ENCODE results near the gene AADAC. TPM values are rescaled to one million over a fixed set of nuclear protein-coding genes. Genes with fewer than 3 reads are reported as not detected.

Gene AADAC
- total RNA-seq, 1 experiment from 2014 or later, result 0.43 TPM

GRCh38 chr3:151770956-151771355, 43.0 kb upstream of the AADAC start:
- CTCF ChIA-PET, result no interaction called here
- no peak for DNase-seq (ENCODE audit: low spot score)
- no peak overlapping the region for H3K4me3 ChIP-seq (ENCODE audit: low read depth, low read length, poor library complexity, severe bottlenecking)
- no TSS peak for BruUV-seq (replicated peaks)
- intact Hi-C loops (cut with micrococcal nuclease; ENCODE audit: unreplicated experiment), result loop anchor here (10.0 kb wide), 1 partner anchor 206 kb away; no protein-coding TSS in a partner anchor
- H3K27me3 ChIP-seq (replicated peaks; ENCODE audit: insufficient read depth, low read depth, low read length, poor library complexity), result no peaks in the 10 kb centered on the region
- peak overlapping the region; percentile 83 for H3K27ac ChIP-seq (ENCODE audit: low read depth, low read length, poor library complexity, severe bottlenecking)
- TF ChIP-seq EZH2 (IDR thresholded peaks at IDR 0.05; ENCODE audit: borderline replicate concordance, low read depth, low read length, poor library complexity, severe bottlenecking) (no peak), CTCF (conservative IDR thresholded peaks at IDR 0.05; ENCODE audit: low read depth, low read length) (no peak)
- peaks cover 62% of the 10 kb centered on the region for H3K4me1 ChIP-seq (ENCODE audit: insufficient read depth, low read length, poor library complexity, severe bottlenecking)
- no peaks in the 10 kb centered on the region for H3K36me3 ChIP-seq (ENCODE audit: insufficient read depth, low read length, poor library complexity, severe bottlenecking)
- H3K9me3 ChIP-seq (ENCODE audit: low read depth, low read length, poor library complexity, severe bottlenecking), result no peaks in the 10 kb centered on the region
- POLR2A ChIA-PET (ENCODE audit: low non-redundant PET), result no interaction called here

- no TSS peak for BruUV-seq (replicated peaks)
- intact Hi-C loops (cut with micrococcal nuclease; ENCODE audit: unreplicated experiment), result loop anchor here (10.0 kb wide), 1 partner anchor 208 kb away; no protein-coding TSS in a partner anchor
- Histone ChIP-seq H3K9me3 (ENCODE audit: low read depth, low read length, poor library complexity, severe bottlenecking) (no peaks in the 10 kb centered on the region), H3K27me3 (replicated peaks; ENCODE audit: insufficient read depth, low read depth, low read length, poor library complexity) (no peaks in the 10 kb centered on the region), H3K4me3 (ENCODE audit: low read depth, low read length, poor library complexity, severe bottlenecking) (no peak overlapping the region), H3K36me3 (ENCODE audit: insufficient read depth, low read length, poor library complexity, severe bottlenecking) (no peaks in the 10 kb centered on the region), H3K27ac (ENCODE audit: low read depth, low read length, poor library complexity, severe bottlenecking) (no peak overlapping the region), H3K4me1 (ENCODE audit: insufficient read depth, low read length, poor library complexity, severe bottlenecking) (peaks cover 43% of the 10 kb centered on the region)
- no peak for DNase-seq (ENCODE audit: low spot score)
- CTCF ChIA-PET, result no interaction called here
- TF ChIP-seq EZH2 (IDR thresholded peaks at IDR 0.05; ENCODE audit: borderline replicate concordance, low read depth, low read length, poor library complexity, severe bottlenecking) (no peak), CTCF (conservative IDR thresholded peaks at IDR 0.05; ENCODE audit: low read depth, low read length) (no peak)
- POLR2A ChIA-PET (ENCODE audit: low non-redundant PET), result no interaction called here
Measured at GRCh38 chr3:151772825-151773480, 41.0 kb upstream of the AADAC start.

- Histone ChIP-seq H3K4me1 (ENCODE audit: insufficient read depth, low read length, poor library complexity, severe bottlenecking) (peaks cover 30% of the 10 kb centered on the region), H3K27ac (ENCODE audit: low read depth, low read length, poor library complexity, severe bottlenecking) (no peak overlapping the region), H3K4me3 (ENCODE audit: low read depth, low read length, poor library complexity, severe bottlenecking) (no peak overlapping the region), H3K36me3 (ENCODE audit: insufficient read depth, low read length, poor library complexity, severe bottlenecking) (no peaks in the 10 kb centered on the region), H3K27me3 (replicated peaks; ENCODE audit: insufficient read depth, low read depth, low read length, poor library complexity) (no peaks in the 10 kb centered on the region), H3K9me3 (ENCODE audit: low read depth, low read length, poor library complexity, severe bottlenecking) (no peaks in the 10 kb centered on the region)
- DNase-seq (ENCODE audit: low spot score), result no peak
- intact Hi-C loops (cut with micrococcal nuclease; ENCODE audit: unreplicated experiment), result loop anchor here (10.0 kb wide), 1 partner anchor 209 kb away; no protein-coding TSS in a partner anchor
- POLR2A ChIA-PET (ENCODE audit: low non-redundant PET), result interaction anchor here (0.7 kb wide), 1 partner anchor 26 kb away, joined by 3 read pairs; no protein-coding TSS in a partner anchor
- TF ChIP-seq EZH2 (IDR thresholded peaks at IDR 0.05; ENCODE audit: borderline replicate concordance, low read depth, low read length, poor library complexity, severe bottlenecking) (no peak), CTCF (conservative IDR thresholded peaks at IDR 0.05; ENCODE audit: low read depth, low read length) (no peak)
- CTCF ChIA-PET, result no interaction called here
- no TSS peak for BruUV-seq (replicated peaks)
Measured at GRCh38 chr3:151774235-151774634, 39.7 kb upstream of the AADAC start.
